ENCODE measurements around the gene TFAP2D.

TFAP2D gene

GRCh38 chr6:50717734-50718457 lies 4.6 kb downstream of the TFAP2D start:
- no peak for DNase-seq (ENCODE audit: low read depth, low spot score)
- H3K4me3 ChIP-seq (ENCODE audit: low read depth, low read length), result no peak overlapping the region
- TF ChIP-seq CTCF (IDR thresholded peaks at IDR 0.05; ENCODE audit: insufficient read depth, low read length, missing control alignments), result no peak
- ChIA-PET POLR2A (no interaction called here), CTCF (no interaction called here)

- no peak overlapping the region for H3K4me3 ChIP-seq (ENCODE audit: low read depth, low read length)
- DNase-seq (ENCODE audit: low read depth, low spot score), result no peak
- TF ChIP-seq CTCF (IDR thresholded peaks at IDR 0.05; ENCODE audit: insufficient read depth, low read length, missing control alignments), result no peak
- ChIA-PET POLR2A (no interaction called here), CTCF (no interaction called here)
Observed at GRCh38 chr6:50718566-50718965, 5.2 kb downstream of the TFAP2D start.

GRCh38 chr6:50720623-50721022 lies 7.3 kb downstream of the TFAP2D start:
- no peak for TF ChIP-seq CTCF (IDR thresholded peaks at IDR 0.05; ENCODE audit: insufficient read depth, low read length, missing control alignments)
- CTCF ChIA-PET, result no interaction called here
- no peak for DNase-seq (ENCODE audit: low read depth, low spot score)
- no peak overlapping the region for H3K4me3 ChIP-seq (ENCODE audit: low read depth, low read length)
- POLR2A ChIA-PET, result no interaction called here

- ChIA-PET CTCF (no interaction called here), POLR2A (no interaction called here)
Observed at GRCh38 chr6:50721978-50722377, 8.7 kb downstream of the TFAP2D start.

GRCh38 chr6:50722829-50723554 lies 9.7 kb downstream of the TFAP2D start:
- no peak for DNase-seq (ENCODE audit: low read depth, low spot score)
- CTCF ChIA-PET, result no interaction called here
- POLR2A ChIA-PET, result no interaction called here
- no peak for TF ChIP-seq CTCF (IDR thresholded peaks at IDR 0.05; ENCODE audit: insufficient read depth, low read length, missing control alignments)
- H3K4me3 ChIP-seq (ENCODE audit: low read depth, low read length), result no peak overlapping the region

More at GRCh38 chr6:50721978-50722377, 8.7 kb downstream of the TFAP2D start:
- DNase-seq (ENCODE audit: low read depth, low spot score), result no peak
- TF ChIP-seq CTCF (IDR thresholded peaks at IDR 0.05; ENCODE audit: insufficient read depth, low read length, missing control alignments), result no peak
- H3K4me3 ChIP-seq (ENCODE audit: low read depth, low read length), result no peak overlapping the region

- DNase-seq (ENCODE audit: low read depth, low spot score), result no peak
- no peak for TF ChIP-seq CTCF (IDR thresholded peaks at IDR 0.05; ENCODE audit: insufficient read depth, low read length, missing control alignments)
- H3K4me3 ChIP-seq (ENCODE audit: low read depth, low read length), result no peak overlapping the region
- CTCF ChIA-PET, result no interaction called here
- POLR2A ChIA-PET, result no interaction called here
Observed at GRCh38 chr6:50724381-50725124, 11.2 kb downstream of the TFAP2D start.

Measured in AG04449 (cell line).